Measurements from ENCODE around the gene P2RY6.

Gene P2RY6

DNA sequence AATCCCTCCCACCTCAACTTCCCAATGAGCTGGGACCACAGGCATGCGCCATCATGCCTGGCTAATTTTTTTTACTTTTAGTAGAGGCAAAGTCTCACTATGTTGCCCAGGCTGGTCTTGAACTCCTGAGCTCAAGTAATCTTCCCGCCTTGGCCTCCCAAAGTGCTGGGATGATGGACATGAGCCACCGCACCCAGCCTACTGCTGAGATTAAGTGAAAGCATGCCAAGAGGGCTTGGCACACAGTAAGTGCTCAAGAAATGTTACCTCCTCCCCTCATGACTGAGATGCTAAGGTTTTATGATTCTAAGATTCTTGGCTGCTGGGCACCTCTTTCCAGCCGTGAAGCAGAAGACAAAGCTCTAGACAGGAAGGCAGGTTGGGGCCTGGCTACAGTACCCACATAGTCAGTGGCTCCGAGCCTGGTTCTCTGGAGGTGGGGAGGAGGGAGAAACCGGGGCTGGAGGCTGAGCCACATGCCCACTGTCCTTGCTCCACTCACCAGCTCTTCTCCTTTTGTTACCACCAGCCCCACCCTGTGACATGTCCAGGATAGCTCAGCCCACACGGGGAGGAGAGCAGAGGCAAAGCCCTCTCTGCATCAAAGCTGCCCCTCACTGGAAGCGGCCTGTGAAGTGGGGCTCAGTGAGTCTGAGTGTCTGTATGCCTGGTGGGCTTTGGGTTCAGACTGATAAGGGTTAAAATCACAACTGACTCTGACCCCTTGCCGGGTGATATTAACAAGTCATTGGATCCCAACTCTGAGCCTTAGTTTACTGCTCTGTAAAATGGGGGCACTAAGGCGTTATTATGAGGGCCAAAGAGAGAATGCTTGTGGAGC lies 48.8 kb downstream of the P2RY6 start:
- no peak for DNase-seq

DNA sequence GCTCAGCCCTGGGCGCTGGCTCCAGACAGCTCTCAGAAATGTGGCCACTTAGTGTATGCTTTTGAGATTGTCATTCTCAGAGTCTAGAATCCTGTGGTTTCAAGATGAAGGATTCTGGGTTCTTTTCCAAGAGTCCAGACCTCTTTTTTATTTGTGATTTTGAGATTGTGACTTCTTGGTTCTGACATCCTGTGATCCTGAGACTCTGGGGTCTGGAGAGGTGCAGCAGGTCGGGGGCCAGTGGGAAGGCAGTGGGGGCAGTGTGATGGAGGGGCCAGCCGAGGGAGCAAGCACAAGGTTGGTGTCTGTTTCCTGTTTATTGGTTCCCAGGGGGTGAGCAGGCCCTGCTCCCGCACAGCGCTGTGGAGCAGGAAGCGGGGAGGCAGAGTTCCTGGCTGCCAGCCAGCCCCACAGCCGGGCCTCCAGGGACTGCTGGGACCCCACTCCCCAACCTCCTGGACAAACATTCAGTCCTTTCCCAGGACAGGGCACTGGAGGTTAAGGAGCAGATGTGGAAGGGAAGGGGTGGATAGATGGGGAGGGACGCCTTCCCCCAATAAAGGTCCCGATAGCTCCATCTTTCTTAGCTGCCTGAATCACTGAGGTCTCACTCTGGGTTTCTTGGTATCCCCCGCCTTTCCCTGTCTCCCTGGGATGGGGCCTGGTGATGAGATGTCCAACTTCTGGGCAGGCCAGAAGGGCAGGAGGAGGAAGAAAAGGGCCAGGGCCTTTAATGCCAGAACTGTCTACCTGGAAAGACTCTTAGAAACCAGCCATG lies 49.7 kb downstream of the P2RY6 start:
- no peak for DNase-seq

DNA sequence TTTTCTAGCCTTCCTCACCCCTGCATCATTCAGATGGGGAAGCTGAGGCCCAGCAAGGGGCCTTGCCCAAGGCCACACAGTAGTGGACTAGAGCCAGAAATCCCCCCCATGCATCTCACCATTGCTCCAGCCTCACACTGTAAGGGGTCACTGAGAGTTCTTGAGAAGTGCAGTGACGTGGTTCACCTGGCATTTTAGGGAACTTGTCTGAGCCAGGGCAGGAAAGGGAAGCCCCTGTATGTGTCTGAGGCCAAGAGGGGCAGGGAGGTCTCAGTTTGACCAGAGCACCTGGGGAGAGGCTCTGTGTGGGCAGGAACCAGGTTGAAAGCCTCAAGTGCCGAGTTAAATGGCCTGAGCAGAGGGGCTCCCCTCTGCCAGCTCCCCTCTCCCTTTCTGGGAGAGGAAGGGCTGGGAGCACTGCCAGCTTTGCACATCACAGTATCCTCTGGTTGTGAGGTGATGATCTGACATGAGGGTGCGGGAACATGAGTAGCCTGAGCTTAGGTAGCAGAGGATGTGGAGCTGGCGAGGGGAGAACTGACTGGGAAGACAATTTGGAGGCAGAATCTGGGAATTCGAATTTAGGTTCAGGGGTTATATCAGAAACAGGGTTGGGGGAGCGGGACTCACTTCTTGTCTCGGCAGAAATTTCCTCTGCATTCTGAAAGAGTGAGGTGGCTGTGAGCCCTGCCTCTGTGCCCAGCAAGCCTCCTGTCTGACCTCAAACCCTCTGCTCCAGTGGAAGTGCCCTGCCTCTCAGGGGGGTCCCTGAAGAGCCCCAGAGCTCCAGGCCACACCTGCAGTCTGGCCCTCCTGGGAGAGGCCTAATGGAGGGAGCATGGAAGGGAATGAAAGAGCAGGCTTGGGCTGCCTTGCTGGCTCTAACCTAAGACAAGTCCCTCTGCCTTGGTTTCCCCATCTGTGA lies 50.5 kb downstream of the P2RY6 start:
- no peak for DNase-seq

DNA sequence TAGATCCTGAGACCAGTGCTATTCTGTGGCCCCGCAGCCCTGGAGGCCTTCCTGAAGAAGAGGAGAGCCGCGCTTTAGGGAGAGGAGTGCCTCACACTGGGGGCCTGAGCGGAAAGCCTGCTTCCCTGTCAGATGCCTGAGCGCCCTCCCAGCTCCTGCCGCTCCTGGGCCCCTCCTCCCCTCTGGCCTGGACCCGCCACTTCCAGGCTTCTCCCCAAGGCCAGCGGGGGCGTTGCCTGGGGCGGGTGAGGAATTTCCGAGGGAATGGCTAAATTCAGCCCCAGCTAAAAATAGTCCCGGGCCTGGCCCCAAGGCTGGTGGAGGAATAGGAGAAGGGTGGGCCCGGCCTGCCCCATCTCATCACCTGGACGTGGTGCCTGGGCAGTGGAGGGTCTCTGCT lies 51.3 kb downstream of the P2RY6 start:
- DNase-seq, result no peak

DNA sequence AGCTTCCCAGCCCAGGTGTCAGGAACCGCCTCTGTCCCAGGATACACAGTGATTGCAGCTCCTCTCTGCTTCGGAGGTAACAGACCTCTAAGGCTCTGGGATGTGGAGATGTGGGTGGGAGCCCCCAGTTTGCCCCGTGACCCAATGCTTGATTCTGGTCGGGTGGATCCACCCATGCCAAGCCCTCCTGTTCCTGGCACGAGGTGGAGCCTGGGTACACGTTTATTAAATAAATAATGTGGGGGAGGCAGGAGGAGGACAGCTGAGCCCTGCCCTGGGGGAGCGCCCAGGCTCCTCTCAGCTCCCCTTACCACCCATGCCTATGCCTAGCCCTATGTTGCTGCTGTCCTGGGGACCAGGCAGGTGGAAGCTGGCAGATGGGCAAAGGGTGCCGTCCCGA lies 52.0 kb downstream of the P2RY6 start:
- DNase-seq, result no peak

DNA sequence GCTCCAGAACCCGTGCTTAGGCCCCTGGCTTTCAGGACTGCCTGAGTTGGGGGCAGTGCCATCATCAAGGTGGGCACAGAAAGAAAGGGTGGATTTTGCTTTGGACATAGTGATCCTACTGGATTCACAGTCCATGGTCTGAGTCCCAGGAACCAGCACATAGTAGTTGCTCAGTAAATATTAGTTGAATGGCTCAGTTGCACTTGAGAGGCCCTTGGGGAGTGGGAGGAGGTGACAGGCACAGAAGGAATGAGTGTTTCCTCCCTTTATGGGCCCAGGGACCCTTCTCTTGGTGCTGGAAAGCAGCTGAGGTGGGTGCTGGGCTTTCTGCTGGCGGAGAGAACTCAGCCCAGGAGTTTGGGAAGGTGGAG lies 52.5 kb downstream of the P2RY6 start:
- no peak for DNase-seq

DNA sequence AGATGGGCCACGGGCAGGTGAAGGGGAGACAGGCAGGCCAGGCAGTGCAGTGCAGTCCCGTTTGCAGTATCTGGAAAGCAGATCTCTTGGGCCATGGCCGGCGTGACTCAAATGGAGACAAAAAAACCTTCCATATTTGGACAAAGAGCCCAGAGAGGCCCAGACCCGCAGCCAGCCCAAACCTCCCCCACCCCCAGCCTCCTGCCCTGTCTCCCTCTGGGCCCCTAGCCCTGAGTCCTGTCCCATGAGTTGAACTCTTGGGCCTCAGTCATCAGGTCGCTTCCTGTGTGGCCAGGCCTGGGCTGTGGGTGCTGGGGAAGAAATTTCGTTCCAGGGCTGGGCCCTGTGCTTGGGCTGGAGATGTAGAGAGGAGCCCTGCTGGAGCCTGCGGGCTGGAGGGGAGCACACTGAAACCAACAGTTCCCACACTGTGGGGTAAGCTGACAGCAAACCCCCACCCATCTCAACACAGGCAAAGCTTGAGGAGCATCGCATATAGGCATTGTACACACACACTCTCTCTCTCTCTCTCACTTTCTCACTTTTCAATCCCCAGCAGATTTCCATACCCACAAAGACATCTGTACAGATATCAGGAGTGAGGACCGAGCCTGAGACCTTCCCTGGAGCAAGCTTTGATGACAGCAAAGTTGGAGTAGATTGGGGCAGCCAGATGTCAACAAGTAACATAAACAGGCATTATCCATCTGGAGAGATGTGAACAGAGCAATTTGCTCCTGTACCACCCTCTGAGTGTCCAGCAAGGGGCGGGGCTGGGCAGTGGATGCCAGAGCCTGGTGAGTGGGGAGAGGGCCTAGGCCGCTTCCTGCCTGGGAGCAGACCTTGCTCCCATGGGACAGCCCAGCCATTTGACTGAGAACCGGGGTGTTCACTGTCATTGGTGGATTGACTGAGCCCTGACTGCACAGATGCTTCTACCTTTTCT lies 53.2 kb downstream of the P2RY6 start:
- no peak for DNase-seq

DNA sequence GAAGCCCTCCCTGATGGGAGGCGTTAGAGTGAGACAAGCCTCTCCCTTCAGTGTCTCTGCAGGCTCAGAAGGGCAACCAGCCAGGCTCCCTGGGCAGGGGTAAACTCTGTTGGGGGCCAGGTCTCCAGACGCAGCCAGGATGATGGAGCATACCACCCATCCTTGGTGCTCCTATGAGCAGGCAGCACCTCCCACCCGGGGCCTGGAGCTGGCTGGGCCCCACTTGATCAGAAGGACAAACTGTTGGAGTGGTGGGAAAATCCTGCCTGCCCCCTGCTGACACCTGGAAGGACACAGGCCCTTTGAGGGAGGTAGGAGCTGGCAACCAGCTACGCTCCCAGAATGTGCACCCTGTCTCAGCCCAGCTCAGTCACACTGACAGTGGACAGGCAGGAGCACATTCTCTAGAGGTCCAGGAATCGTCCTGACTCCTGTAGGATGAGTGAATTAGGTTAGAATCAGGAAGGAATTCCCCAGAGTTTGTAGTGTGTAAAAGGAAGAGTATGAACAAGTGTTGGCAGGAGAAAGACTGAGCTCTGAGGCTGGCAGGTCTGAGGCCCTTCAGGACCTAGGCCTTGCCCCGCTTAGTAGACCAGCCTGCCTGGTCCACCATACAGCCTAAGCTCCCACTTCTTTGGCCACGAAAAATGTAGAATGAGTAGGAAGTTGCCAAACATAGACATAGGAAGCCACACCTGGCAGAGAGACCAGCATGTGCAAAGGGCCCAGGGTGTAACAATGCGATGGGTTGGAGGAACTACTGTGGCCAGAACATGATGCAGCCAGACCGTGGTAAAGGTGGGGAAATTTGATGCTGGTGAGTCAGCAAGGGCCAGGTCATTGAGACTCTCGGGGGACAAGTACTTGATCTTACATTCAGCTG lies 55.0 kb downstream of the P2RY6 start:
- DNase-seq, result no peak

DNA sequence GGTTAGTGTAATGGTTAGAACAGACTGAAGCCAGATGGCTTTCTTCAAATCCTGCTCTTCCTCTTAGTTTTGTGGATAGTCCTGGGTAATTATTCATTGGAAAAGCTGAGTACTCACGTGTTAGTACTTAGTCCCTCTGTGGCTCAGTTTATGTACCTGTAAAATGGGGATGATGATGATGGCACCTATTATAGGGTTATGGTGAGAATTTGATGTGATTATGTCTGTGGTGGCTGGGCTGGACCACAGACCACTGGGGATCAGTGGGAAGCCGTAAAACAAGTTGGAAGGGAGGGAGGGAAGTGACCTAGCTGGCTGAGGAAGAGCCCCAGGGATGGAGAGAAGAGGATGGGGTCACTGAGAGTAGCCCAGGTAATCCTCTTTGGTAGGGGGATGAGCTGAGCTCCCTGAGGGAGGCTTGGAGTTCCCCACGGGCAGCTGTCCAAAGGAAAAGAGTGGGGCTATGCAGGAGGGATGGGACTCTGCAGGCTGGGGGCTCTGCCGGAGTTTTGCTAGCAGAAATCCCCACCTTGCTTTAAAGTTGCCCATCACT lies 55.8 kb downstream of the P2RY6 start:
- DNase-seq, result no peak

DNA sequence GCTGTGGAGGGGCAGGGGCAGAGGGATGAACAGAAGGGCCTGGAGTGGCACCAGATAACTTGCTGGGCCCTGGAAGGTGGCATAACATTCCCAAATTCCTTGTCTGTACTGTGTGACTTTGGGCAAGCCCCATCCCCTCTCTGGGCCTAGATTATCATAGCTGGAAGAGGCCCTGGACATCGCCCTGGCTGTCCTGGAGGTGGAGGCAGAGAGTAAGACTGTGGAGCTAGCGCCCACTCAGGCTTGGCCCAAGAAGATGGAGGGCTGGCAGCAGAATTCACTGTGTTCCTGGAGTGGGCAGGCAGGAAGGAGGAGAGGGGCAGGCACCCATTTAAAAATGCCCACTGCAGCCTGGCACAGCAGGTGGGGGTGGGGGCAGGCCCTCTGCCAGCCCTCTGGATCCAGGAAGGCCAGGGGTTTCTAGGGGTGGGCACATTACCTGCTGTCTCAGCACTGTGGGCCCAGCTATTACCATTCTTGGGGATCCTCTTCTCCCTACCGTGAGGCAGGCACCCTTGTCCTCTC lies 58.5 kb downstream of the P2RY6 start:
- no peak for DNase-seq

DNA sequence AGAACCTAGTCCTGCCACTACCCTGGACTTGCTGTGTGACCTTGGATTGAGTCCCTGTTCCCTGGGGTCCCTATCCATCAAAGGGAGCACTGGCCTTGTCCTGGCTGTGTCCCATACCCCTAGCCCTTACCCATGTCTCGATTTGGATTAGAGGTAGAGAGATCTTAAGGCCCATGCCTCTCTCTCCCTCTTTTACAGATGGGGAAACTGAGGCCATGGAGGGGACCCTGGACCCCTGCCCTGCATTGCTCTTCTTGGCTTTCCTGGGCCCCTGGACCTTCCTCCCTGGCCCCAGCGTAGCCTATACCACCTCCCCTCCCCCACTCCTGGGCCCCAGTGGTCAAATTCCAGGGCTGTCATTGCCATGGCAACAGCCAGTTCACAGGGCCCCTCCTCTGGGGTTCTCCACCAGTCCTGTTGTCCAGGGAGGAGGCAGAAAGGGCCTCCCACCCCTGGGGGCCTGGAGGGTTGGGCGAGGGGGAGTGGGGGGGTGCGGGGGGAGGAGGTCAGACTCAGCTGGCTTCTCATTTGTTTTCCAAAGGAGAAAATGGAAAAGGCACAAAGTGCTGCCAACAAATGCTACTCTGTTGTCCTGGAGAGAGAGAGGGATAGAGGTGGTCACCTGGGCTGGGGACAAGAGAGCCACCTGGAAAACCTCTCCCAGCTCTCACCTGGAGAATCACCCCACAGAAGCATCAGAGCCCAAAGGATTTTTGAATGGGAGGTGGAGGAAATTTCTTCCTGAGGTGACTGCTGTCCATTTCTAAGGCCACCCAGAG lies 59.2 kb downstream of the P2RY6 start:
- DNase-seq, result no peak

DNA sequence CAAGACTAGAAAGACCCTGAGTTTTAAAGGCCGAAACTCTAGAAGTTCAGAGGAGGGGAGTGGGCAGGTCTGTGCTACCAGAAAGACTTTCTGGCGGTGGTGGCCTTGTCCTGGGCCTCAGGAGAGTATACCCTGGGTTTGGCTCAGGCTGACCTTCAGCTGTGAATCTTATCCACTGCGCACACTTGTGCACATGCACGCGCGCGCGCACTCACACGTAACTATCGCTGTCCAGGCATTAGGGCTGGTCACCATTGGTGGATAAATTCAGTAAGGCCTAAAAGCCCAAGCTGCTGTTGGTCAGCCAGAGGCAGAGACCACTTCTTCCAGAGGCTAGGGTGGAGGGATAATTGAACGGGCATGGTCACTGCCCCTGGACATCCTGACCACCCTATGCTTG lies 61.0 kb downstream of the P2RY6 start:
- no peak for DNase-seq

DNA sequence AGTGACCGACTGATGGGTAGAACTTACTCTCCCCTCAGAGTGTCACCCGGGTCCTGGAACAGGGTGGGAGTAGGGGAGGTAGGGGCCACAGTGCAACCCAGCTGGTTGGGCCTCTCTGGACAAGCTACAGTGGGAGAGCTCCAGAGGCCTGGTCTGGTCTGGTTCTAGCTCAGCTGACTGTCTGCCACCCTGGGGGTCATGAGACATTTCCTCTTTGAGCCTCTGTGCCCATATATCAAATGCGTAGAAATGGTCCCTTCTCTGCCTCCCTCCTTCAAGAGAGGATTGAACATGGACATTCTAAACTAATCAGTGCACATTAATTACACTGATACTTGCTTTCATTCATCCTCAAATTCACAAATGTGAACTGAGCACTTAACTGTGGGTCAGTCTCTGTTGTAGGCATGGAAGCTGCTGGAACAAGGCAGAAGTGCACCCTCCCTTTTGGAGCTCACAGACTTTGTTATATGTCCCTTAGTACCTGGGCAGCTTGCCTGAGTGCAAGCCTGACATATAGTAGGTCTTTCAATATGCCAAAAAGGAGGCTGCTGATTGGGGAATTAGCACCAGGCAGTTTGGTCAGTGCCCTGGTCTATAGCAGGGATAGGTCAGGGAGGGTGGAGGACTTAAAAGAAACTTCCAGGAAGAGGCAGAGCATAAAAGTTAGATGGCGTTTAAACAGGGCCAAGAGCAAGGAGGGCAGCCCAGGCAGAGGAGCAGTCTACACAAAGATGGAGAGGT lies 61.7 kb downstream of the P2RY6 start:
- DNase-seq, result no peak

DNA sequence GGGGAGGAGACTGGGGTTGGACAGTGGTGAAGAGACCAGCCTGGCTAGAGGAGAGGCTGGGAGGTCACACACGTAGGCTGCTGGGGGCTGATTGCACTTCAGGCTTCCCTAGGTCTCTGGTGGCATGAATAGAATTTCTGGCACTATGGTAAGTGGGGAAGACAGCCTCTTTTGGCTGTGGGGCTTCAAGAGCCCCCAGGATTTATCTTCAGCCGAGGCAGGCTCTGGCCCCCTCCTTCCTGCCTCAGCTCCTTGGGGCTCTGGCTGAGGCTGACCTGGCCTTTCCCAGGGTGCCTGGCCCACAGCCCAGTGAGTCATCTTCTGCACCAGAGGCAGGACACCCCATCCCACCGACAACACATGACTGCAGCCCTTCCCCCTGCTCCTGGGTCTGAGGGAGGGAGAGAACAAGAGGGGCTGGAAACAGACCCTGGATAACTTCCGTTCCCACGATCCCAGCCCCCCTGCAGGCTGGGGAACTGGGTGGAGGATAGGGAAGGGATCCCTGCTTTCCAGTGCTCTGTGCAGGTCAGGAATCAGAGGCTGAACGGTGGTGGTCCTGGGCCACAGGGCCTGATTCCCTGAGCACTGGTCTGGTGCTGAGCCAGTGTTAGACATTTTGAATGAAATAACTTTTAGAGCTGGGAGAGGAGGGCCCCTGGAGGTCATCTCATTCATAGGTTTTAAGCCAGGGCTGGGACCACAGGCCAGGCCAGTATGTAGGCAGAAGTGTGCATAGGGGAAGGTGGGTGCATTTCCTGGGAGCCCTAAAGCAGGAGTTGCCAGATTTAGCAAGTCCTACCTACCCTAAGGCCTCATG lies 62.5 kb downstream of the P2RY6 start:
- DNase-seq, result no peak

DNA sequence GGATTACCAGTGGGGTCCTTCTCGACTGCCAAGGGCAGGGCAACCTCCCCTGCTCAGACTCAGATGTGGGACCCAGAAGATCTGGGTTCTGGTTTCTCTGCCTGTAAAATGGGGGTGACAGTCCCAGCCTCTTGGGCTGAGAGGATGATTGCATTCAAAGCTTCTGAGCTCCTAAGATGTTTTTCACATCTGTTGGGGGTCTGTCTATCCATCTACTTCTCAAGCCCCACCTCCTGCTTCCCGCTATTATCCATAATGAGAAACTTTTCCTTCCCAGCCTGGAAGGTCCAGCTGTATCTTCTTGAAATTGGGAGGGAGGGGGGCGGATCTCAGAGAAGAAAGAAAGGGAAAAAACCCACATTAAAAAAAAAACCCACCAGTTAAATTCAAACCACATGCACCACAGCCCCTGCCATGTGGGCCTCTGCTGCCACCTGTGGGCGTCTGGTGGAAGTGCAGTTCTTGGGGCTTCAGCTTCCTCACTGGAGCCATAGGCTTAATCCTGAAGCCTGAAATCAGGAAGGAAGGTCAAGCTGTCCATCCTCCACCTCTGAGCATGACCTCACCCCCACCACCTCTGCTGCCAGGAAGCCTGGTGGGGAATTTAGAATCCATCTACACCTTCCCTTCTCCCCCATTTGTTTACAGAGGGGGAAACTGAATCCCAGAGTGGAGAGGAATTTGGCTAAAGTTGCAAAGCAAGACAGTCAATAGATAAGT lies 63.2 kb downstream of the P2RY6 start:
- DNase-seq, result peak; percentile 62

DNA sequence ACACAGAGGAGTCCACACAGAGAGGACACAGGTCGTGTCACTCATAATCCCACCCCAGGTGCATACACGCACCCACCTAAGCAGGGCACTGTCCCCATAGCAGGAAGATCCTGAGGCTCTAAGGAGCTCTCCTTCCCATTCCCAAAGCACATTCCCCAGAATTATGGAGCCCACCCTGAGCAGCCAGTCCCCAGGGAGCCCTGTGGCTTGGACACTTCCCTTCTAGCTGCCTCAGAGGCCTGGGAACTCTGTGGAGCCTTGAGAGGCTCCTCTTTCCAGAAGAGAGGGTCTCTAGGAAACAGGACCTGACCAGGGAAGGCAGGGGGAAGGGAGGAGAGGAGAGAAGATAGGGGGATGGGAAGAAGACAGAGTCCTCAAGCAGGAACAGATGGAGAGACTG lies 65.7 kb downstream of the P2RY6 start:
- DNase-seq, result no peak

DNA sequence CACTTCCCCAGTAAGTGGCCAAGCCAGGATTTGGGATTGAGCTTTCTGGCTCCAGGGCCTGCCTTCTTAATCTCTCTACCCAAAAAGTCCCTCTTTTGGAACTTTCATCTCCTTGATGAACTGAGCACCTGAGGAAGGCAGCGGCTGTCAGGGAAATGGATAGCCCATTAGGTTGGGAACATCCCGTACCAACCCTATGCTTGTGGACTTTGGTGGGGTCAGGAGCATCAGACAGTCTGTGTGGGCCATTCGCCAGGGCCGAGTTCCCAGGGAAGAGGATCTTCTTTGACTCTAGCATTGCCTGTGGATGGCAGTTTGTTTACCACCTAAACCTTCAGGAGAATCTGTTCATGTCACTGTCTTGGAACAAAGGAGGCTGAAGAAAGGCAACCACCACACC lies 66.1 kb downstream of the P2RY6 start:
- no peak for DNase-seq

Measured in NCI-H1105 (cell line).